ENCODE measurements around the gene PNLIPRP3.
"Not testable (repeated sequence)": the region's sequence is repeated elsewhere in the genome, so short reads cannot be mapped to it uniquely, and the experiment has no call there.

The PNLIPRP3 gene

DNA sequence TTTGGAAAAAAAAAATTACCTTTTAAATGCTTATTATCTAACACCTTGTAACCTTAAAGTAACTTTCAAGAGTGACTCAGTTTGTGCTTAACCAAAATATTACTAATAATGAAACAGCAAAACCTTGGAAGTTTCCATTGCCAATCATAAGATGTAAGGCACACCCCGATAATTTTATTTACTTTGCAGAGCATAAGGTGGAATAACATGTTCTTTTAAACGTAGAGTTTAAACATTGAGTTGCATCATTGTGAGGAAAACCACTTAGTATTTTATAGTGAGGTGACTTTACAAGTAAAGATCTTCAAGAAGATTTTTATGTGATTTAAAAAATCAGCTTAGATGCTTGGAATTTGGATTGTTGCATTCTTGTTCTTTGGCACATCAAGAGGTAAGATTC is at the start of gene PNLIPRP3:
Gene PNLIPRP3, plus strand, starts transcription at position 177 of the 400 bp plus-strand sequence. Its CDS starts 166 bp downstream, at position 343.
- no peak for DNase-seq (ENCODE audit: low read depth in 2 of 2)

DNA sequence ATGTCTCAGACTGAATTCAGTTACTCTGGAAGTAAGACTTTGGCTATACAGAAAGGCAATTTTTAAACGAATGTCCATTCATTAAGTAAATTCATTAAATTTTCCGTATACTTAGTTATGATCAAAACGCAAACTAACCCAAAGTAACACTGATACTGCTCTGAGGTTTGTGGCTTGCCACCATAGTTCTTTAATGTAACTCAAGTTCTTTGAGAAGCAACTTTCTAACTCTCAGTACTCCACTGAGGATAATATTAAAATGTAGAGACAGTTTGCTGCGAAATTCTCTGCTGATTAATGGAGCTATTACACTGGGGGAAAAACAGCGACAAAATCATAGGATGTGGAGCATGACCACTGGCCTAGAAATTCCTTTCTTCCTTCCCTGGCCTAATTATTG is 45.4 kb upstream of the PNLIPRP3 start:
- DNase-seq (ENCODE audit: low read depth in 2 of 2), result no peak

DNA sequence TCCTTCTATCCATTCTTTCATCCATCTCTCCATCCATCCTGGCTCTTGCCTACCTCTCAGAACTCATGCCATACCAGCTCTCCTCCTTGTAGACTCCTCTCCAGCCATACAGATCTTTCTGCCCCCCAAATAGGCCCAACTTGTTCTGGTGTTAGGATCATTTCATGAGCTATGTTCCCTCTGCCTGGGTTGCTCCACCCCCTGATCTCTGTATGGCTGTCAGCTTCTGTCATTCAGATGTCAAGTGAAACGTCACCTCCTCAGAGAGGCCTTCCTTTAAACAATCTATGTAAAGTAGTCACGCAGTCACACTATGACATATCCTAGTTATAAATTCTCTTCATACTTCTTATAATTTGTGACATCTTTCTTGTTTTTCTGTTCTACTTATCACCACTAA is 42.3 kb upstream of the PNLIPRP3 start:
- DNase-seq (ENCODE audit: low read depth in 2 of 2), result no peak

DNA sequence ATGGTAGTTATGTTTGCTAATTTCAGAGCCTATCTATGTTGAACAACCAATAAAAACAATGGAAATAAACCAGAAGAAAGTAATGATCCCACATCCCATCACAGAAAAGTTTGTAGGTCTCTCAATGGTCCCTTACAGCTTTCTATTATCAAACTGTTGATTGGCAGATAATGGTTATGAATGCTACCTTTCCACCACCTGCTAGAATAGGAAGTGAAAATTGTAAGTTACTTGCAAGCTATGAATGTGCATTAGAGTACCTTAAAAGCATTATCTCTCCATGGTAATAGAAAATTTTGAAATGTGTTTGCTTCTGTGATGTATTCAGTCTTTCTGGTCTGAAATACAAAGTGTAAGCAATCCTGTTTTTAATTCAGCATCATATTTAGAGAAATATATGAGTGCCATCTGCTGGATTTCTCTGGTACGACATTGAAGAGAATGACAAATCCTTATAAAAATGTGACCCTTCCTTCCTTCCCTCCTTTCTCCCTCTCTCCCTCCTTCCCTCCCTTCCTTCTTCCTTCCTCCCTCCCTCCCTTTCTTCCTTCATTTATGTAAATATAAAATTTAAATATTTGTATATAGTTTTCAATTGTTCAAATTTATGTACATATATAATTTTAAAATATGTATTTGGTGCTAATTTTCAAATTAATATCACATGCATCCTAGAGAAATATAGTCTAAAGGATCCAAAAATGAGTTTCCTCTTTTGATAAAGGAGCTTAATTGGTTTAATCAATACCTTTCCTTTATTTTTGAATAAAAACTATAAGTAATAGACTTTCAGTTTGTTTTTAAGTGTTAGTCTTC is 41.4 kb upstream of the PNLIPRP3 start:
- no peak for DNase-seq (ENCODE audit: low read depth in 2 of 2)

DNA sequence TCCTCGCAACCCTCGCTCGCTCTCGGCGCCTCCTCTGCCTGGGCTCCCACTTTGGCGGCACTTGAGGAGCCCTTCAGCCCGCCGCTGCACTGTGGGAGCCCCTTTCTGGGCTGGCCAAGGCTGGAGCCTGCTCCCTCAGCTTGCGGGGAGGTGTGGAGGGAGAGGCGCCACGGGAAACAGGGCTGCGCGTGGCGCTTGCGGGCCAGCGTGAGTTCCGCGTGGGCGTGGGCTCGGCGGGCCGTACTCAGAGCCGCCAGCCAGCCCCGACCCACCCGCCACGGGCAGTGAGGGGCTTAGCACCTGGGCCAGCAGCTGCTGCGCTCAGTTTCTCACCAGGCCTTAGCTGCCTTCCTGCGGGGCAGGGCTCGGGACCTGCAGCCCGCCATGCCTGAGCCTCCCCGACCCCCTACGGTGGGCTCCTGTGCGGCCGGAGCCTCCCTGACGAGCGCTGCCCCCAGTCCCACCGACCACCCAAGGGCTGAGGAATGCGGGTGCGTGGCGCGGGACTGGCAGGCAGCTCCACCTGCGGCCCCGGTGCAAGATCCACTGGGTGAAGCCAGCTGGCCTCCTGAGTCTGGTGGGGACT is 34.3 kb upstream of the PNLIPRP3 start:
- DNase-seq (ENCODE audit: low read depth in 2 of 2), result not testable (repeated sequence)

DNA sequence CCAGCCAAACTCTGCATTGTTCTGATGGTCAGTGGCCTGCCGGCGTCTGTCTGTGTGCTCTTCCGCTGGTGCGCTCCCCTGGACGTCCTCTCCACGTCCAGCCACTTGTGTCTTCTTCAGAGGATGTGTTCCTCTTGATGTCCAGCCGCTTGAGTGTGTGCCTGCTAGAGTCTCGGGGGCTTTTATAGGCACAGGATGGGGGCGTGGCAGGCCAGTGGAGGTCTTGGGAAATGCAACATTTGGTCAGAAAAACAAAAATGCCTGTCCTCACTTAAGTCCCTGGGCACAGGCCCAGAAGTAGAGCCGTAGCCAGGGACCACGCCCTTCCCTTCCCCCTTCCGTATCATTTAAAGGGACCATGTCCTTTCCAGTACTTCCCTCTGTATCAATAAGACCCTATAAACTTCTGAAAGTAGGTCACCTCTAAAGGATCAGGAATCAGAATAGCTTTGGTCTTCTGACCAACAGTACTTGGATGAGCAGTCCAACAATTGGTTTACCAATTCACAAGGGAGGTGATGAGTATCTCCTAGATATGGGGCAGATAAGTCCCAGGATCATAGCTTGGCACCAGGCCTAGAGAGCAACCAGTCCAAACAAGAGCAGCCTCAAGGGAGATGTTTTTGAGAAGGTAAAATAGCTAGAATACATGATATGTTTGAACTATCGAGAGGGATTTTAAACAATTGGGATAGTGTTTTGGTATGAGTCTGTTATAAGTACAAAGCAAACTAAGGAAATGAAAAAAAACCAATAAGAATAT is 32.2 kb upstream of the PNLIPRP3 start:
- no peak for DNase-seq (ENCODE audit: low read depth in 2 of 2)

DNA sequence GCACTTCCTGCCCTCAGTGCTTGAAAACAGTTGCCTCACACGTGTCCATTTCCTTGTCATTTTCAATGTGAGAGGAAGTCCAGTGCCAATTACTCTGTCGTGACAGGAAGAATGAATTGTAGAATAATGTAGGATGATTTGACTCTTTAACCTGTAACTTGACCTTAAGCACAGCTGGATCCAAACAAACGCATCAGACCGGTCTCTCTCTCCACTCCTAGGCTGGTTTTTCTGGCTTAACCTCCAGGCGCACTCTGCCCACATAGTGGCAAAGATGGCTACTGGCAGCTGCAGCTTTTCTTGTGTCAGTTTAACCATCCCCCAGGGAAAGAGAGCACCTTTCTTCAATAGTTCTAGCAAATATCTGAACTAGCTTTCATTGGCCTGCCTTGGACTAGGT is 29.4 kb upstream of the PNLIPRP3 start:
- DNase-seq (ENCODE audit: low read depth in 2 of 2), result no peak

DNA sequence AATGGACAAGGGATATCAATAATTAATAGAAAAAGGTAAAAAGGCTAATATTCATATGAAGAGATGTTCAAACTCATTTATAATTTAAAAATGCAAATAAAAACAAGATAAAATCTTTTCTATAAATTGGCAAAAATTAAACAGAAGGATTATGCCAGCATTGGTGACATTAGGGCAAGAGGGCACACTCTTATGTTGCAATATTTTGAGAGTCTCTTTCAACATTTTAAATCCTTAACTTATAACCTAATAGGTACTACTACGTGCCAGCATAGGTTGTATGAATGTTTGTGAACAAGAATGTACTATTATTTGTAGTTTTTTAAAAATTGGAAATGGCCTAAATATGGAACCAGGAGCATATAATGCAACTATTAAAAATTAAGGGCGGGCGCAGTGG is 24.8 kb upstream of the PNLIPRP3 start:
- no peak for DNase-seq (ENCODE audit: low read depth in 2 of 2)

DNA sequence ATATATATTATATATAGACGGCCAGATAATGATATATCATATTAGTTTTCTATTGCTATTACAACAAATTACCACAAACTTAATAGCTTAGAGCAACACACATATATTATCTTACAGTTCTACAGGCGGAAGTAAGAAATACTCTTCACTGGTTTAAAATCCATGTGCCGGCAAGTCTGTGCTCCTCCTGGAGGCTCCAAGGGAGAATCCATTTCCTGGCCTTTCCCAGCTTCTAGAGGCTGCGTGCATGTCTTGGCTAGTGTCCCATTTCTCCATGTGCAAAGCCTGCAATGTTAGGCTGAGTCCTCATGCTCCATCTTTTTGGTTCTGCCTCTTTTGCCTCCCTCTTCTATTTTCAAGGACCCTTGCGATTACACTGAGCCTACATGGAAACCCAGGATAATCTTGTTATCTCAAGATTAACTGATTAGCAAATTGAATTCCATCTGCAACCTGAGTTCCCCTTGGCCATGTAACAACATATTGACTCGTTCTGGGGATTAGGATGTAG is 23.9 kb upstream of the PNLIPRP3 start:
- DNase-seq (ENCODE audit: low read depth in 2 of 2), result no peak

DNA sequence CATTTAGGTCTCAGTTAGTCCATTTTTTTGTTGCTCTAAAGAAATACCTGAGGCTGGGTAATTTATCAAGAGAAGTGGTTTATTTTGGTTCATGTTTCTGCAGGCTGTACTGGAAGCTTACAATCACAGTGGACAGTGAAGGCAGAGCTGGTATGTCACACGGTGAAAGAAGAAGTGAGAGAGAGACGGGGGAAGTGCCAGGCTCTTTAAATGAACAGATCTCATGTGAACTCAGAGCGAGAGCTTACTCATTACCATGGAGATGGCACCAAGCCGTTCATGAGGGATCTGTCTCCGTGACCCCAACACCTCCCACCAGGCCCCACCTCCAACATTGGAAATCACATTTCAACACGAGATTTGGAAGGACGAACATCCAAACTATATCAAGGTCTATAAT is 18.9 kb upstream of the PNLIPRP3 start:
- DNase-seq (ENCODE audit: low read depth in 2 of 2), result no peak

DNA sequence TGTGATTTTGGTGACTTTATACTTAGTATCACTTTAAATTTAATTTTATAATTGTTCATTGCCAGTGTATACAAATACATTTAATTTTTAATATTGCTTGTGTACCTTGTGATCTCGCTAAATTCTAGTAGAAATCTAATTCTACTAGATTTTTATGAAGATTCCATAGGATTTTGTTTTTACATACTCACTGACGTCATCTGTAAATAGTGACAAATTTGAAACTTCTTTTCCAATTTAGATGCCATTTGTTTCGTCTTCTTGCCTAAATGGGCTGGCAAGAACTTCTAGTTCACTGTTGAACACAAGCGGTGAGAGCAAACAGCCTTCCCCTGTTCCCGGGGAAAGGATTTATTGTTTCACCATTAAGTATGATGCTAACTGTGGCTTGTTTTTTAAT is 17.3 kb upstream of the PNLIPRP3 start:
- DNase-seq (ENCODE audit: low read depth in 2 of 2), result no peak

DNA sequence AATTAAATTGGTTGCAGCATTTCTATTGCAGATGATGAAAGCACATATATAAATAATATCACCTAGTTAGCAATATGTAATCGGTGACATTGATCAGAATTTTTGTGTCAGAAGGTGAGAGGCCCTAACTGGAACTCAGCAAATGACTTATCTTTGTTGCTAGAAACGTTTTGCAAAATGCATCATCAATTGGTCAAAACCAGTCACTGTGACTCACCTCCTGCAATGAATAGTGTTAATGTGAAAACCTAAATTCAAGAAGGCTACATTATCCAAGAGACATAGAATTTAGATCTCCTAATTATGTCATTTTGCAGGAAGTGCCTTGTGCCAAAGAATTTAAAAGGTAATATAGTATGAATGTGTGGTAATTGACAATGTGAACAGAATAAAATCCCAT is 9.8 kb upstream of the PNLIPRP3 start:
- DNase-seq (ENCODE audit: low read depth in 2 of 2), result no peak

DNA sequence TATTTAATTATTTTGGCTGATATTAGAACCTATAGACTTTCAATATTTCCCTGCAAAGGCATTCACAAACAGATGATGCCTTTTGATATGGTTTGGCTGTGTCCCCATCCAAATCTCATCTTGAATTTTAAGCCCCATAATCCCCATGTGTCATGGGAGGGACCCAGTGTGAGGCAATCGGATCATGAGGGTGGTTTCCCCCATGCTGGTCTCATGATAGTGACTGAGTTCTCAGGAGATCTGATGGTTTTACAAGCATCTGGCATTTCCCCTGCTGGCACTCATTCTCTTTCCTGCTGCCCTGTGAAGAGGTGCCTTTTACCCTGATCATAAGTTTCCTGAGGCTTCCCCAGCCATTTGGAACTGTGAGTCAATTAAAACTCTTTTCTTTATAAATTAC is 9.3 kb upstream of the PNLIPRP3 start:
- no peak for DNase-seq (ENCODE audit: low read depth in 2 of 2)

DNA sequence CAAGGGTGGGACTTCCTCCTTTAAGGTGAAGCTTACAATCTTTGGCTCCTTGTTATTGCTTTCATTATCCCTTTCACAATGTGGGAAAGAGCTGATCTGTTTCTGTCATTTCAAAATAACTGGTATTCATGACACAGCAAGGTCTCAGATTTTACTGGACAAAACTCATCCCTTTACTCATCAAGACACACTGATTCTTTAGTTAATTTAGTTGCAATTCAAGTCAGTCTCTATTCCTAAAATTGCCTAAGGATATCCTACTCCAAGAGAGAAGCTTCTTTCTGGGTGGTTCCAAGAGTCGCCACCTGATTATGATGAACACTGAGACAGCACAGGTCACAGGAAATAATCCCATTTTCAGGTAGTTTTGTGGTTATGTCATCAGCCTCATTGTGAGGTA is 5.8 kb upstream of the PNLIPRP3 start:
- no peak for DNase-seq (ENCODE audit: low read depth in 2 of 2)

DNA sequence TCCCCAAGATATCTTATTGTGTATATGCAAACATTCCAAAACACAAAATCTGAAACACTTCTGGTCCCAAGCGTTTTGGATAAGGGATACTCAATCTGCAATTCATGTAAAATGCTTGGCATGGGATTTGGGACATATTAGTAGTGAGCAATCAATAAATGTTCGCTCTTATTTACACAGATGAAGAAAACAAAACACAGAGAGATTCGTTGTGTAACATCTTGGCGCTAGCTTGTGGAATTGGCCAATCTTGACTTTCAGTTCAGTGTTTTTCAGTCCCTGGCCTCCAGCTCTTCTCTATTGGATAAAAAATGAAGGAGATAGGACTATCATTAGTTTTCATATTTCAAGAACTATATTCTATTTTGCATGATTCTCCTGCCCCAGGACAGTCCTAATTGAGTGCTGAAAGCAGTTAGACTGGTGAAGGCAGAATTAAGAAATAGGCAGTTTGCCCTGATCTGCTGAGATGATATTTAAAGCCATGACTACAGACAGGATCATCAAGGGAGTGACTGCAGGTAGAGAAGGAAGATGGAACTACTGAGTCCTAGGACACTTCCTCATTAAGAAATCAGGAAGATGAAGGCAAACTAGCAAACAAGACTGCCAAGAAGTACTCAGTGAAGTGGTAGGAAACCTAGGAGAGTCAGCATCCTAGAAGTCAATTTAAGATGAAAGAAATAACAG is 1.8 kb downstream of the PNLIPRP3 start:
- no peak for DNase-seq (ENCODE audit: low read depth in 2 of 2)

DNA sequence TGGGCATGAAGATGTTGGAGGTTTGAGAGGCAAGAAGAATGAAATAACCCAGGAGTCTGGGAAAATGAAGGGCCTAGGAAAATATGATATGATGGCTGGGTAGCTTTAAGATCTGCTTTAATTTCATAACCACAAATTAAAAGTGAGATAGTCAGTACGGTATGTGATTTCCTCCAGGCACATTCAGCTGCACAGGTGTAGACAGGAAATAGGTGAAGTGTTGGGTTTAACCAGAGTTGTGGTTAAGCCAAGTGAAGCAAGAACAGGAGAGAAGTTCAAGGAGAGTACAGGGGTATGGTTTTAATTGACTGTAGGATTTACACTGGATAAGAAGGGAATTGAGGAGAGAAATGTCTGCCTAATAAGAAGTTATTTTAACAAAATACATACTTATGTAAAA is 2.6 kb downstream of the PNLIPRP3 start:
- DNase-seq (ENCODE audit: low read depth in 2 of 2), result no peak

DNA sequence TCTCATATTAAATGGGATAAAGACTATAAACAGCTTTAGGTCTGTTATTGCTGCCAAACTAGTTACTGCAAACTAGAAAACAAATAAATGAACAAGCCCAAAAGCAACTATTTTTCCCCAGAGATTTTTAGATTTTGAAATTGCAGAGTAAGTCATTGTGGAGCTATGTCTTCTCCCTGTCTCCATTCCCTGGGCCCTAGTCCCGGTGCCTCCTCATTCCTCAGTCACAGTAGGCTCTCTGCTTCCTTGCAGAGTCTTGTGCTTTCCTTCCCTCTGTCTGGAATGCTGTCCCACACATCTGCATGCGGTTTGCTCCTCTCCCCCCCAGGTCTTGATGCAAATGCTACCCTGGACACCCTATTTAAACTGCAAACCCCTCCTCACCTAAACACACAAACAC is 4.0 kb downstream of the PNLIPRP3 start:
- DNase-seq (ENCODE audit: low read depth in 2 of 2), result no peak

DNA sequence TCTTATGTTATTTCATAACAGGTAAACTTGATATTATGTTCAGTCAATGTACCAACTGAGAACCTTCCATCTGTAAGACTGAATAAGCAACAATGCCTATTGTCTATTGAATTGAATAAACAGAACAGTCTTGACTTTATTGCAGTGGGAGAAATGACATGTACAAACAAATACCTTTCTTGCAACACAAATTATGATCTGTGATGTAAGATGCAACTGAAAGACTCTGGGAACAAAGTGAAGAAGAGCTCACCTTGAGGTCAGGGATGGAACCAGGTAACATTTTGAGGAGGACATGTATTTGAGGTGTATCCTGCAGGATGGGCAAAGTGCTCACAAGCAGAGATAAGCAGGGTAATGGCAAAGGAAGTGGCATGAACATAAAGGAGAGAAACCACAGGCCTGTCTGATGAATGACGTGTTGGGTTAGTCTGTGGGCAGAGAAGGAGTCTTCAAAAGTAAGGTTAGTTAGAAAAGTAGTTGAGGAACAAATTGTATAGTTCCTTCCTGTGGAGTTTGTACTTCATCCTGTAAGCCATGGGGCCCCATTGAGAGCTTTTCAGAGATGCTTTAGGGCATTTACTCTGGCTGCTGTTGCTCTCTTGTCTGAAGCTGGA is 9.5 kb downstream of the PNLIPRP3 start:
- no peak for DNase-seq (ENCODE audit: low read depth in 2 of 2)

DNA sequence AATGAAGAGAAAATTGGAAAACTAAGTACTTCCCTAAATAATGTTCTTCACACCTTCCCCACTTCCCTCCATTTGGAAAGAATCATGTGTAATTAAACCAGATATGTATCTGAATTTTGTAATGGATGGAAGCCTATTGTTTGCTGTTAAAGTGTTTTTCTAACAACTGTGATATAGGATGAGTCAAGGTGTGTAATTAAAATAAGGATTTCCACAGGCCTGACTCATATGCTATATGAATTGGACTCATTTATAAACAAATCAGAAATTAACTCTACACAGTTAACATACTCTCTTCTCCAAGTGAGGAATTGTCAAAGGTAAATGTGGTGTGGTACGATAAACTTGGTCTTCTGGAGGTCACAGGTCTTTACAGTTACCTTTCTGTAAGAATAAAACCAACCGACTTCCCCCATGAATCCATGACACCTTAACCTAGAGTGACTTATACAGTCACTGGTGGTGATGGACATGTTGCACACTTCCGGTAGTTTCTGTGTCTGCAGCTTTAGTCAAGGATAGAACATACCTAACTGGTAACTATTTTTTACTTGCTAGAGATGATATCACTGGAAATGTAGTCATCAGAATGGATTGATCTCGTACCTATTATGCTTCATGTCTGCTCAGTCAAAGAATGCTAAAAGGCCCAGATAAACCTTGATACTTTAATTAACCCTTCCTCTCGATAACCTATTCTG is 12.8 kb downstream of the PNLIPRP3 start:
- DNase-seq (ENCODE audit: low read depth in 2 of 2), result no peak

DNA sequence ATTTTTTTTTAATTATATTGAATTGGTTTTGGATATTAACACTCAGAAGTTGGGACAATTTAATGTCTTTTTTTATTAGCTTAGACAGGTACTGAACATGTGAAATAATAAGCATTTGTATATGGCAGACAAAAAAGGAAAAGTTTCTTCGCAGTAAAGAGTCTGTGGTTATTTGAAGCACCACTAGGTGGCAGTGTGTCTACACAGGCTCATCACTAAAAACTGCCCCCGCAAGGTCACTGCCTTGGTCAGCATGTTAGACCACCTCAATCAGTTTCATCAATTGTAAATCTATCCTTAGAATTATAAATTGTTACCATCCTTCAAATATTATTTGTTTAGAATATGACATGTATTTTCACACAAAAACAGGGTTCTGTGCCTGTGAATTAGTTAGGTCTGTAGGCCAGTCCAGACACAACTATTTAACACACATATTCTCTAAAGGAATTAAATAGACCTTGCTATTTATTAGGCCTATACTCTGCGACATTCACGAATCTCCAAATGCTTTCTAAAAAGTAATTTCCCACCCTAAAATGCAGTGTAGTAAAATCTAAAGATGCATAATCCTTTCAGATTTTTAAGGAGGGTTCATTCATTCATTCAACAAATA is 17.0 kb downstream of the PNLIPRP3 start:
- DNase-seq (ENCODE audit: low read depth in 2 of 2), result no peak

DNA sequence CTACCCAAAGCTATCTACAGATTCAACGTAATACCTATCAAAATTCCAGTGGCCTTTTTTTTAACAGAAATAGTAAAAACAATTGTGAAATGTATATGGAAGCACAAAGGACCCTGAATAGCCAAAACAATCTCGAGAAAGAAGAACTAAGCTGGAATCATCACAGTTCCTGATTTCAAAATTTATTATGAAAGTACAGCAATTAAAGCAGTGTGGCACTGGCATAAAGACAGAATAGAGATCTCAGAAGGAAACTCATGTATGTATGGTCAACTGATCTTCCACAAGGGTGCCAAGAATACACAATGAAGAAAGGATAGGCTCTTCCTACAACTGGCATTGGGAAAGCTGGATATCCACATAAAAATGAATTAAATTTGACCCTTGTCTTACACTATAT is 23.2 kb downstream of the PNLIPRP3 start:
- DNase-seq (ENCODE audit: low read depth in 2 of 2), result no peak

Measured in stimulated activated CD8-positive, alpha-beta memory T cell treated with anti-CD3 and anti-CD28 coated beads, Interleukin-15, amount 100 ng/mL, for 48 hours (primary cell).